MCF 10A (cell line): Measurements from ENCODE around the gene DYRK1A. TPM values are rescaled to one million over a fixed set of nuclear protein-coding genes. Genes with fewer than 3 reads are reported as not detected.
A peak's percentile ranks its signal among the peaks of the same experiment; 100 is the strongest.

ENCODE experiments used
- BruUV-seq: library from RNA; stranded (reverse); fragments of 400-500 nt; replicated peaks from 2 replicates; lab custom pipeline; 2021; lab: Mats Ljungman, UMichigan
- CTCF ChIA-PET: fragments of 300-600 bp; sonication (Branson Sonifier 250); formaldehyde crosslinking; extraction: SDS; loops from one replicate; lab custom pipeline; 2021; ENCODE audit warnings: antibody characterized with exemption, inconsistent platforms; lab: Yijun Ruan, JAX
- POLR2A ChIA-PET: fragments of 300-600, 350-650 bp; sonication (Branson Sonifier 250); formaldehyde crosslinking; extraction: SDS; loops from one replicate; lab custom pipeline; 2020; ENCODE audit warnings: antibody characterized with exemption, inconsistent platforms; lab: Yijun Ruan, JAX
- DNase-seq: peaks from one replicate; pipeline ENCODE4 v3.0.0-alpha.2; 2018; ENCODE audit not compliant: unreplicated experiment
- H3K27ac Mint-ChIP-seq: one replicate; pipeline ENCODE4 v1.8.0; 2022; ENCODE audit warnings: mild to moderate bottlenecking, low read depth, mixed read lengths; ENCODE audit not compliant: unreplicated experiment
- H3K27me3 Mint-ChIP-seq: one replicate; pipeline ENCODE4 v1.8.0; 2022; ENCODE audit warnings: mixed read lengths; ENCODE audit not compliant: insufficient read depth, unreplicated experiment
- H3K36me3 Mint-ChIP-seq: one replicate; pipeline ENCODE4 v1.8.0; 2022; ENCODE audit warnings: mild to moderate bottlenecking, moderate library complexity, mixed read lengths; ENCODE audit not compliant: insufficient read depth, unreplicated experiment
- H3K4me1 Mint-ChIP-seq: one replicate; pipeline ENCODE4 v1.8.0; 2022; ENCODE audit warnings: mixed read lengths; ENCODE audit not compliant: insufficient read depth, unreplicated experiment
- H3K4me3 Mint-ChIP-seq: one replicate; pipeline ENCODE4 v1.8.0; 2022; ENCODE audit warnings: mild to moderate bottlenecking, moderate library complexity, mixed read lengths; ENCODE audit not compliant: unreplicated experiment
- H3K9me3 Mint-ChIP-seq: one replicate; pipeline ENCODE4 v1.8.0; 2022; ENCODE audit warnings: mixed read lengths; ENCODE audit not compliant: unreplicated experiment
- intact Hi-C: fragments of 100-400 bp; cut with micrococcal nuclease; formaldehyde crosslinking; loops from 2 replicates; pipeline ENCODE4 v1.14.1; 2022
- total RNA-seq: library from RNA; stranded (reverse); gene quantifications from 2 replicates; pipeline ENCODE4 v1.2.3, GENCODE V29; 2022
- TF ChIP-seq, protein P1 (sequence below): fragments of 200-600 bp; IDR thresholded peaks from one replicate; pipeline ENCODE4 v1.8.0; 2022; ENCODE audit warnings: antibody characterized with exemption, mild to moderate bottlenecking; ENCODE audit not compliant: unreplicated experiment

Gene DYRK1A
- total RNA-seq, 1 experiment from 2014 or later, result 58.6 TPM

DNA sequence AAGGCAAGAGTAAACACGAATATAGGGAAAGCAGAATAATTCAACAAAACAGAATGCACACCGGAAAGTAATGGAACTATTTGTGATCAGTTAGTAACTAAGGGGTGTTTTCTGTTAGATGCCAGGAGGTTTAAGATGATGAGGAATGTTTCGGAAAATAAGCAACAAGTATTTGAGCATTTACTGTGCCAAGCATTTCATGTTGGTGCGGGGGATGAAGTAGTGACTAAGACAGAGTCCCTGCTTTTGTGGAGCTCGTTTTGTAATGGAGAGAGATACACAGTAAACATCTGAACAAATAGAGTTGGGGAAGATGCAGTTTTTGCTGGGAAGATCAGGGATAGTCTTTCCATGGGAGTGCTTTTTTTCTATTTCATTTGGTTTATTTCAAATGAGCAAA is 78.7 kb downstream of the DYRK1A start:
- Mint-ChIP-seq H3K9me3 (peaks cover 15% of the 10 kb centered on the region), H3K27me3 (no peaks in the 10 kb centered on the region), H3K36me3 (peaks cover 14% of the 10 kb centered on the region), H3K4me1 (peaks cover 35% of the 10 kb centered on the region), H3K4me3 (no peak overlapping the region), H3K27ac (no peak overlapping the region)
- CTCF ChIA-PET, result no interaction called here
- BruUV-seq, result no TSS peak
- intact Hi-C loops, result no loop called here
- peak; percentile 44 for DNase-seq
- POLR2A ChIA-PET, result no interaction called here
- TF ChIP-seq, protein P1, sequence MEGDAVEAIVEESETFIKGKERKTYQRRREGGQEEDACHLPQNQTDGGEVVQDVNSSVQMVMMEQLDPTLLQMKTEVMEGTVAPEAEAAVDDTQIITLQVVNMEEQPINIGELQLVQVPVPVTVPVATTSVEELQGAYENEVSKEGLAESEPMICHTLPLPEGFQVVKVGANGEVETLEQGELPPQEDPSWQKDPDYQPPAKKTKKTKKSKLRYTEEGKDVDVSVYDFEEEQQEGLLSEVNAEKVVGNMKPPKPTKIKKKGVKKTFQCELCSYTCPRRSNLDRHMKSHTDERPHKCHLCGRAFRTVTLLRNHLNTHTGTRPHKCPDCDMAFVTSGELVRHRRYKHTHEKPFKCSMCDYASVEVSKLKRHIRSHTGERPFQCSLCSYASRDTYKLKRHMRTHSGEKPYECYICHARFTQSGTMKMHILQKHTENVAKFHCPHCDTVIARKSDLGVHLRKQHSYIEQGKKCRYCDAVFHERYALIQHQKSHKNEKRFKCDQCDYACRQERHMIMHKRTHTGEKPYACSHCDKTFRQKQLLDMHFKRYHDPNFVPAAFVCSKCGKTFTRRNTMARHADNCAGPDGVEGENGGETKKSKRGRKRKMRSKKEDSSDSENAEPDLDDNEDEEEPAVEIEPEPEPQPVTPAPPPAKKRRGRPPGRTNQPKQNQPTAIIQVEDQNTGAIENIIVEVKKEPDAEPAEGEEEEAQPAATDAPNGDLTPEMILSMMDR, result no peak

DNA sequence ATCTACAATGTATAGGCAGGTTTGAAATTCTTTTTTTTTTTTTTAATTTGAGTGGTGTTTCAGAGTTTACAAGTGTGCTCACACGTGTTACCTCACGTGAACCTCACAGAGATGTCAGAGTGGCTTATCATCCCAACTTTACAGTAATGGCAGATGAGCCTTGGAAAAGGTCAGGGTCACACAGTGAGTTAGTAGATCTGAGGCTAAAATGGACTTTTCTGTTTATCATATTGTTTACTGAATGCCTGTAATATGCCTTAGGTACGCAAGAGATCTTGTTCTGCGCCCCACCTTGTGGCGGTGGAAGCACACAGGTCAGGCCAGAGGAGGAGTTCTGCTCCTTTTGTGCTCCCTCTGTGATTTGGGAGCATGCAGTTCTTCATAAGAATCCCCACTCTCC is 80.0 kb downstream of the DYRK1A start:
- no peaks in the 10 kb centered on the region for H3K27me3 Mint-ChIP-seq
- TF ChIP-seq, protein P1, result no peak
- peaks cover 7% of the 10 kb centered on the region for H3K36me3 Mint-ChIP-seq
- H3K9me3 Mint-ChIP-seq, result peaks cover 9% of the 10 kb centered on the region
- DNase-seq, result no peak
- no peak overlapping the region for H3K27ac Mint-ChIP-seq
- CTCF ChIA-PET, result interaction anchor here (0.6 kb wide), 1 partner anchor 17 kb away, joined by 4 read pairs; no protein-coding TSS in a partner anchor
- POLR2A ChIA-PET, result no interaction called here
- intact Hi-C loops, result no loop called here
- H3K4me1 Mint-ChIP-seq, result peaks cover 41% of the 10 kb centered on the region
- no peak overlapping the region for H3K4me3 Mint-ChIP-seq
- no TSS peak for BruUV-seq

DNA sequence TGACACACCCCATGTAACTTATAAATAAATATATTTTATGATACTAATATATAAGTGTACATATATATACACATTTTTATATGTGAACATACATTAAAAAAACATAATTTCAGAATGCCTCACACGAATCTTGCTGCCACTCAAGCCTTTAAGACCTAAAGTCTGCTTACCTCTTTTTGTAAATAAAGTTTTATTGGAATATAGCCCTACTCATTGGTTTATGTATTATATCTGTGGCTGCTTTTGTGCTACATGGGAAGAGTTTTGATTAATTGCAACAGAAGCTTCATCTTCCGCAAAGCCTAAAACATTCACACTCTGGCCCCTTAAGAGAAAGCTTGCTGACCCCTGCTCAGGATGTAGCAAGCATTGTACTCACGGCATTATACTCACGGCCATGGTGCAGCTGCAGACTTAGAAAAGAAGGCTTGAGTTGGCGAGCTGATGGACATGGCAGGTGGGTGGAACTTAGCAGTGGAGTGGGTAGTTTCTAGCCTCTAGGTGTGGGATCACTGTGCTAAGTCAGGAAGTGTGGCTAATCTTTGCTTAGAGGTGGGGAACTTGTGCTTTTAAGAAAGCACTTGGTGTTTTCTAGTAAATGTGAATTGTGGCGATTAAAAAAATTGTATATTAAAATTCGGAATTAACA is 80.8 kb downstream of the DYRK1A start:
- H3K9me3 Mint-ChIP-seq, result peaks cover under 1% of the 10 kb centered on the region
- peaks cover 43% of the 10 kb centered on the region for H3K4me1 Mint-ChIP-seq
- intact Hi-C loops, result no loop called here
- no peaks in the 10 kb centered on the region for H3K27me3 Mint-ChIP-seq
- H3K27ac Mint-ChIP-seq, result no peak overlapping the region
- peaks cover 7% of the 10 kb centered on the region for H3K36me3 Mint-ChIP-seq
- TF ChIP-seq, protein P1, result no peak
- ChIA-PET CTCF (interaction anchor here (0.6 kb wide), 1 partner anchor 275 kb away, joined by 4 read pairs; no protein-coding TSS in a partner anchor), POLR2A (no interaction called here)
- BruUV-seq, result no TSS peak
- DNase-seq, result no peak
- no peak overlapping the region for H3K4me3 Mint-ChIP-seq

DNA sequence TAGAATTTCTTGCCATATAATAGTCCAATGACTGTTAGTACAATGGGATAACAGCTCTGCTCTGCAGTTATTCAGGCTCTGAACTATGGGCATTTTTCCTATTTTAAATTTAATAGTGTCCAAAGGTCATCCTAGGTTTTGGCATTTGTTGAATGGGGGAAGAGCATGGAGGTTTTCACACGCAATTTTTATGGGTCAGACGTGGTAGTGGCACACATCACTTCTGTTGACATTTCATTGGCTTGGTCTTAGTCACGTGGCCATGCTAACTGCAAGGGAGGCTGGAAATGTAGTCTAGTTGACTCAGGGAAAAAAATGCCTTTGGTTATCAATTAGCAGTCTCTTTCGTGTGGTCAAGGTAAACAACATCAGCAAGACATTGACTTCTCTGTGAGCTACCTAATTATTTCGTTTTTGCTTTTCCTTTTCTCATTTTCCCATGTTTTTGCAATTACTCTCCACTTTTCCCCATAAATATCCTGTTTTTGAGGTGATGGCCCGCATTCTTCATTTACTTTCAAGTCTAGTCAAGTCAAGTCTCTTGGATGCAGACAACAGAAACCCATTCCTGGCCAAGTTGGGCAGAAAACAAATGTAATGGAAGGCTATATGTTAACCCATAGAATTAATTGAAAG is 82.8 kb downstream of the DYRK1A start:
- intact Hi-C loops, result no loop called here
- H3K4me1 Mint-ChIP-seq, result peaks cover 48% of the 10 kb centered on the region
- peaks cover 10% of the 10 kb centered on the region for H3K36me3 Mint-ChIP-seq
- no TSS peak for BruUV-seq
- TF ChIP-seq, protein P1, result no peak
- H3K9me3 Mint-ChIP-seq, result no peaks in the 10 kb centered on the region
- no peak overlapping the region for H3K27ac Mint-ChIP-seq
- ChIA-PET POLR2A (interaction anchor here (1.5 kb wide), 1 partner anchor 182 kb away, joined by 3 read pairs; the partner anchor contains the start of gene VPS26C), CTCF (interaction anchor here (1.9 kb wide), 1 partner anchor 14 kb away, joined by 8 read pairs; no protein-coding TSS in a partner anchor)
- no peaks in the 10 kb centered on the region for H3K27me3 Mint-ChIP-seq
- DNase-seq, result no peak
- no peak overlapping the region for H3K4me3 Mint-ChIP-seq
